ENCODE results near the gene KRTAP29-1. TPM values are rescaled to one million over a fixed set of nuclear protein-coding genes. Genes with fewer than 3 reads are reported as not detected.
A peak's percentile ranks its signal among the peaks of the same experiment; 100 is the strongest.

Gene KRTAP29-1
- polyA plus RNA-seq, 1 donor (not counting 4 experiments of a cell fraction or from before 2014, with no cell fraction given), result not detected

GRCh38 chr17:41339571-41340172, 37.0 kb upstream of the KRTAP29-1 start:
- H3K4me3 ChIP-seq (ENCODE audit: control insufficient read depth in 2 of 3, extremely low read depth in 1 of 3, insufficient read depth in 2 of 3, low read depth in 1 of 3, low read length in 3 of 3), result peak overlapping the region in 1 of 3 experiments; percentile 9
- H3K36me3 ChIP-seq (ENCODE audit: control insufficient read depth in 2 of 2, extremely low read depth in 1 of 2, insufficient read depth in 2 of 2, low read length in 2 of 2), result no peaks in the 10 kb centered on the region
- no peaks in the 10 kb centered on the region for H3K9me3 ChIP-seq (ENCODE audit: control insufficient read depth, low read depth, low read length)
- DNase-seq (ENCODE audit: low read depth, low spot score), result no peak
- peak overlapping the region; percentile 40 for H3K4me2 ChIP-seq (ENCODE audit: control insufficient read depth, extremely low read depth, insufficient read depth, low read depth, low read length)
- H3K9me1 ChIP-seq (ENCODE audit: control insufficient read depth, extremely low read depth, insufficient read depth, low read length), result no peaks in the 10 kb centered on the region
- peak; percentile 23 for FAIRE-seq
- H3K27me3 ChIP-seq (ENCODE audit: control insufficient read depth, extremely low read depth, insufficient read depth, low read length), result no peaks in the 10 kb centered on the region
- TF ChIP-seq, protein P1, sequence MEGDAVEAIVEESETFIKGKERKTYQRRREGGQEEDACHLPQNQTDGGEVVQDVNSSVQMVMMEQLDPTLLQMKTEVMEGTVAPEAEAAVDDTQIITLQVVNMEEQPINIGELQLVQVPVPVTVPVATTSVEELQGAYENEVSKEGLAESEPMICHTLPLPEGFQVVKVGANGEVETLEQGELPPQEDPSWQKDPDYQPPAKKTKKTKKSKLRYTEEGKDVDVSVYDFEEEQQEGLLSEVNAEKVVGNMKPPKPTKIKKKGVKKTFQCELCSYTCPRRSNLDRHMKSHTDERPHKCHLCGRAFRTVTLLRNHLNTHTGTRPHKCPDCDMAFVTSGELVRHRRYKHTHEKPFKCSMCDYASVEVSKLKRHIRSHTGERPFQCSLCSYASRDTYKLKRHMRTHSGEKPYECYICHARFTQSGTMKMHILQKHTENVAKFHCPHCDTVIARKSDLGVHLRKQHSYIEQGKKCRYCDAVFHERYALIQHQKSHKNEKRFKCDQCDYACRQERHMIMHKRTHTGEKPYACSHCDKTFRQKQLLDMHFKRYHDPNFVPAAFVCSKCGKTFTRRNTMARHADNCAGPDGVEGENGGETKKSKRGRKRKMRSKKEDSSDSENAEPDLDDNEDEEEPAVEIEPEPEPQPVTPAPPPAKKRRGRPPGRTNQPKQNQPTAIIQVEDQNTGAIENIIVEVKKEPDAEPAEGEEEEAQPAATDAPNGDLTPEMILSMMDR (optimal IDR thresholded peaks at IDR 0.05 in 1 of 3, IDR thresholded peaks at IDR 0.05 in 1 of 3, conservative IDR thresholded peaks at IDR 0.05 in 1 of 3; ENCODE audit: extremely low read depth in 1 of 3, insufficient read depth in 2 of 3, low read length in 3 of 3), result no peak
- TF ChIP-seq EZH2 (IDR thresholded peaks at IDR 0.05; ENCODE audit: low read length), result no peak
- peak overlapping the region; percentile 24 for H3K9ac ChIP-seq (ENCODE audit: control insufficient read depth, extremely low read depth, insufficient read depth, low read length)
- peak overlapping the region; percentile 43 for H3K27ac ChIP-seq (ENCODE audit: control insufficient read depth, insufficient read depth, low read length)
- H2AFZ ChIP-seq (ENCODE audit: control insufficient read depth, low read length), result no peak overlapping the region
- peaks cover 15% of the 10 kb centered on the region for H3K4me1 ChIP-seq (ENCODE audit: control insufficient read depth, extremely low read depth, insufficient read depth, low read length)
- H3K79me2 ChIP-seq (ENCODE audit: control insufficient read depth, insufficient read depth, low read length), result no peaks in the 10 kb centered on the region
- dilution Hi-C loops (cut with MboI; ENCODE audit: extremely low pct_ligation_motif_present, low sequenced_read_pairs), result no loop called here
- no peaks in the 10 kb centered on the region for H4K20me1 ChIP-seq (ENCODE audit: control insufficient read depth, extremely low read depth, insufficient read depth, low read length)

DNA sequence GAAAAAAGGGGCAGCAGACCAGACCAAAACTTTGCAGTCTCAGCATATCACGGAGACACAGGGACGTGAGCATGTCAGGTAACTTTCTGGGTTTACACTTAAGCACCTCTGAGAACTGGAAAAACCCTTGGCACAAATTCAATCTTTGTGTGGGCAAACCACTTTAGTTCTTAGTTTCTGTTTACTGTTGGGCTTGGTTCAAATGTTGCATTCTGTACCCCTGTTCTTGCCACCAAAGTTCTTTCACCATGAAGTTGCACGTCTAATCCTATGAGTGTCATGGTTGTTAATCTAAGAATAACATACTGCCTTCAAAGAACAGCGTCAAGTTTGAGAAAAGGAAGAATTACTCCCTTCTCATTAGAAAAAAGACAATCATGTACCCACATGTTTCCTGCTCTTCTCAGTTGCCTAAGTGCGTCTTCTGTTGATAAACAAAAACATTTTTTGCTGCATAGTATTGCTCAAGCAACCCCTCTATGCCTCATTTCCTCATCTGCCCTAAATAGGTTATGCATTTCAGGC, 36.4 kb upstream of the KRTAP29-1 start:
- no peaks in the 10 kb centered on the region for H3K79me2 ChIP-seq (ENCODE audit: control insufficient read depth, insufficient read depth, low read length)
- H3K4me1 ChIP-seq (ENCODE audit: control insufficient read depth, extremely low read depth, insufficient read depth, low read length), result peaks cover 15% of the 10 kb centered on the region
- peak overlapping the region; percentile 55 for H3K4me2 ChIP-seq (ENCODE audit: control insufficient read depth, extremely low read depth, insufficient read depth, low read depth, low read length)
- no peaks in the 10 kb centered on the region for H3K36me3 ChIP-seq (ENCODE audit: control insufficient read depth in 2 of 2, extremely low read depth in 1 of 2, insufficient read depth in 2 of 2, low read length in 2 of 2)
- FAIRE-seq (peak; percentile 82), DNase-seq (ENCODE audit: low read depth, low spot score) (no peak)
- H3K27me3 ChIP-seq (ENCODE audit: control insufficient read depth, extremely low read depth, insufficient read depth, low read length), result no peaks in the 10 kb centered on the region
- H4K20me1 ChIP-seq (ENCODE audit: control insufficient read depth, extremely low read depth, insufficient read depth, low read length), result no peaks in the 10 kb centered on the region
- dilution Hi-C loops (cut with MboI; ENCODE audit: extremely low pct_ligation_motif_present, low sequenced_read_pairs), result no loop called here
- no peaks in the 10 kb centered on the region for H3K9me3 ChIP-seq (ENCODE audit: control insufficient read depth, low read depth, low read length)
- no peak overlapping the region for H3K4me3 ChIP-seq (ENCODE audit: control insufficient read depth in 2 of 3, extremely low read depth in 1 of 3, insufficient read depth in 2 of 3, low read depth in 1 of 3, low read length in 3 of 3)
- no peaks in the 10 kb centered on the region for H3K9me1 ChIP-seq (ENCODE audit: control insufficient read depth, extremely low read depth, insufficient read depth, low read length)
- peak overlapping the region; percentile 69 for H3K27ac ChIP-seq (ENCODE audit: control insufficient read depth, insufficient read depth, low read length)
- H3K9ac ChIP-seq (ENCODE audit: control insufficient read depth, extremely low read depth, insufficient read depth, low read length), result peak overlapping the region; percentile 47
- TF ChIP-seq, protein P1 (optimal IDR thresholded peaks at IDR 0.05 in 1 of 3, IDR thresholded peaks at IDR 0.05 in 1 of 3, conservative IDR thresholded peaks at IDR 0.05 in 1 of 3; ENCODE audit: extremely low read depth in 1 of 3, insufficient read depth in 2 of 3, low read length in 3 of 3), result no peak
- no peak for TF ChIP-seq EZH2 (IDR thresholded peaks at IDR 0.05; ENCODE audit: low read length)
- peak overlapping the region; percentile 53 for H2AFZ ChIP-seq (ENCODE audit: control insufficient read depth, low read length)
